PFSK-1 (cell line): ENCODE measurements around the gene PPP1R7.

Experiments used
- FOXP2 ChIP-seq: optimal IDR thresholded peaks from 2 replicates; pipeline ENCODE3; 2011; ENCODE audit warnings: borderline replicate concordance, control low read depth, inconsistent platforms; ENCODE audit not compliant: insufficient read depth; ENCODE audit errors: extremely low read length, extremely low read depth
- POLR2AphosphoS5 ChIP-seq: IDR thresholded peaks from 2 replicates; pipeline ENCODE4 v1.6.1; 2012; ENCODE audit warnings: low read depth, mild to moderate bottlenecking, control low read depth, low read length, moderate library complexity
- REST ChIP-seq, 2 experiments: IDR thresholded peaks; 2 replicates each; pipeline versions ENCODE4 v1.6.1 to v1.8.0; 2011 to 2012; ENCODE audit warnings: low read depth in 2 of 2, low read length in 2 of 2, control low read depth in 1 of 2, inconsistent platforms in 1 of 2, mild to moderate bottlenecking in 1 of 2, moderate library complexity in 1 of 2; ENCODE audit not compliant: insufficient read depth in 1 of 2
- SIN3A ChIP-seq: IDR thresholded peaks from 2 replicates; pipeline ENCODE4 v1.6.1; 2012; ENCODE audit warnings: mild to moderate bottlenecking, low read length, moderate library complexity, borderline replicate concordance; ENCODE audit not compliant: insufficient read depth
- TAF1 ChIP-seq: IDR thresholded peaks from 2 replicates; pipeline ENCODE4 v1.6.1; 2012; ENCODE audit warnings: low read length, control low read depth, borderline replicate concordance; ENCODE audit not compliant: insufficient read depth

PPP1R7 gene

GRCh38 chr2:241213567-241213966 lies 63.3 kb downstream of the PPP1R7 start:
- TF ChIP-seq SIN3A (no peak), POLR2AphosphoS5 (no peak), REST (IDR thresholded peaks at IDR 0.05; ENCODE audit: insufficient read depth in 1 of 2, low read depth in 2 of 2, low read length in 2 of 2) (no peak), FOXP2 (no peak), TAF1 (no peak)

- TF ChIP-seq REST (IDR thresholded peaks at IDR 0.05; ENCODE audit: insufficient read depth in 1 of 2, low read depth in 2 of 2, low read length in 2 of 2): no peak
- TF ChIP-seq SIN3A: no peak
- no peak for TF ChIP-seq POLR2AphosphoS5
- TF ChIP-seq TAF1: no peak
- TF ChIP-seq FOXP2: no peak
Observed at GRCh38 chr2:241214209-241214608, 63.9 kb downstream of the PPP1R7 start.

GRCh38 chr2:241214766-241215165 lies 64.5 kb downstream of the PPP1R7 start:
- TF ChIP-seq TAF1: no peak

- TF ChIP-seq FOXP2 (no peak), TAF1 (no peak), REST (IDR thresholded peaks at IDR 0.05; ENCODE audit: insufficient read depth in 1 of 2, low read depth in 2 of 2, low read length in 2 of 2) (no peak), SIN3A (no peak), POLR2AphosphoS5 (no peak)
Observed at GRCh38 chr2:241215421-241215820, 65.2 kb downstream of the PPP1R7 start.

- TF ChIP-seq TAF1 (no peak), REST (IDR thresholded peaks at IDR 0.05; ENCODE audit: insufficient read depth in 1 of 2, low read depth in 2 of 2, low read length in 2 of 2) (no peak)
Observed at GRCh38 chr2:241216211-241216761, 66.0 kb downstream of the PPP1R7 start.
